Adrenal gland (tissue), 12 donors: ENCODE data around the gene NPAS3. TPM values are rescaled to one million over a fixed set of nuclear protein-coding genes. Genes with fewer than 3 reads are reported as not detected.

Experiments used
- DNase-seq, 7 donors: peaks; one replicate each; pipeline ENCODE4 v3.0.0-alpha.2; 2019 to 2020
- H3K27ac ChIP-seq, 5 donors: fragments of 200-600 bp; sonication (generic) in 4 of 5; 1 replicate in 3 of 5; 2 replicates in 2 of 5; pipeline versions ENCODE4 v1.5.1 to v1.8.0; 2016 to 2020; ENCODE audit warnings: mild to moderate bottlenecking in 1 of 5
- H3K27me3 ChIP-seq: fragments of 200-600 bp; 2 replicates; pipeline ENCODE4 v1.8.0; 2021
- H3K36me3 ChIP-seq, 2 donors: fragments of 200-600 bp; replicated peaks in 1 of 2; 1 replicate in 1 of 2; 2 replicates in 1 of 2; pipeline versions ENCODE4 v1.5.1 to v1.8.0; 2018 to 2022
- H3K4me1 ChIP-seq, 2 donors: fragments of 200-600 bp; replicated peaks in 1 of 2; 1 replicate in 1 of 2; 2 replicates in 1 of 2; pipeline versions ENCODE4 v1.5.1 to v1.8.0; 2018 to 2021
- H3K4me3 ChIP-seq, 4 donors: fragments of 200-600 bp; sonication (generic) in 3 of 4; one replicate each; pipeline ENCODE4 v1.5.1; 2016 to 2018
- H3K9me3 ChIP-seq, 3 donors: fragments of 200-600 bp; sonication (generic) in 1 of 3; replicated peaks in 1 of 3; 1 replicate in 2 of 3; 2 replicates in 1 of 3; pipeline versions ENCODE4 v1.5.1 to v1.8.0; 2016 to 2021
- POLR2A ChIP-seq, 2 donors: fragments of 450-650 bp; IDR thresholded peaks; one replicate each; pipeline ENCODE4 v1.6.1; 2017; ENCODE audit warnings: antibody characterized with exemption in 2 of 2, mild to moderate bottlenecking in 2 of 2, moderate library complexity in 1 of 2
- WGBS, 4 donors: extraction: QIAGEN DNeasy Blood & Tissue Kit in 2 of 4; methylation state at CpG; one replicate each; pipeline versions ENCODE4 v1.1.5 to v1.1.7; 2013 to 2017; 5-methylcytosine and 5-hydroxymethylcytosine counted together
- intact Hi-C, 2 donors: fragments of 100-400 bp; cut with DNase I; formaldehyde crosslinking; loops; one replicate each; pipeline versions ENCODE4 v1.14.1 to v1.15.0; 2022 to 2023
- polyA plus RNA-seq, 3 donors: library from polyadenylated mRNA; stranded (reverse); fragments of 200-250 nt in 2 of 3; fragments of 350-450 nt in 1 of 3; fragmentation: Illumina TruSeq in 1 of 3; extraction: RNeasy Lipid Tissue Mini Kit (QIAGEN cat#74804) in 1 of 3; gene quantifications; one replicate each; pipeline ENCODE4 v1.2.3, GENCODE V29; 2013 to 2014
- total RNA-seq, 9 donors: library from RNA; depleted of rRNA in 4 of 9; stranded (reverse); fragments of >200 nt in 4 of 9; fragments of 120-200 nt in 1 of 9; fragmentation: NEBNext Ultra II Directional in 1 of 9; extraction: Animal tissue kit (Norgen Biotek cat#: 25700) in 1 of 9; gene quantifications; one replicate each; pipeline versions ENCODE4 v1.1.0 to v1.2.4, GENCODE V29; 2013 to 2023
- TF ChIP-seq, protein P1 (sequence below), 6 experiments: fragments of 450-650 bp in 4 of 6; fragments of 200-600 bp in 2 of 6; sonication (generic) in 1 of 6; IDR thresholded peaks; 1 replicate in 5 of 6; 2 replicates in 1 of 6; pipeline versions ENCODE4 v1.5.1 to v1.8.0; 2016 to 2021; ENCODE audit warnings: antibody characterized with exemption in 6 of 6, mild to moderate bottlenecking in 2 of 6, moderate library complexity in 1 of 6
- donor health status: healthy with polysubstance abuse.
- donor health status: Bipolar disorder and iron deficiency.
- donor health status: DM: yes; HTN: yes; CAD: no.
- donor health status: DM: no; HTN: no; CAD: no.
- donor health status: DM: no; HTN: no; CAD: no.
- donor health status: DM: yes; HTN: yes; CAD: no.

Gene NPAS3
- total and polyA plus RNA-seq, 12 donors, result 0.36 to 7.5 (median 1.5) TPM

DNA sequence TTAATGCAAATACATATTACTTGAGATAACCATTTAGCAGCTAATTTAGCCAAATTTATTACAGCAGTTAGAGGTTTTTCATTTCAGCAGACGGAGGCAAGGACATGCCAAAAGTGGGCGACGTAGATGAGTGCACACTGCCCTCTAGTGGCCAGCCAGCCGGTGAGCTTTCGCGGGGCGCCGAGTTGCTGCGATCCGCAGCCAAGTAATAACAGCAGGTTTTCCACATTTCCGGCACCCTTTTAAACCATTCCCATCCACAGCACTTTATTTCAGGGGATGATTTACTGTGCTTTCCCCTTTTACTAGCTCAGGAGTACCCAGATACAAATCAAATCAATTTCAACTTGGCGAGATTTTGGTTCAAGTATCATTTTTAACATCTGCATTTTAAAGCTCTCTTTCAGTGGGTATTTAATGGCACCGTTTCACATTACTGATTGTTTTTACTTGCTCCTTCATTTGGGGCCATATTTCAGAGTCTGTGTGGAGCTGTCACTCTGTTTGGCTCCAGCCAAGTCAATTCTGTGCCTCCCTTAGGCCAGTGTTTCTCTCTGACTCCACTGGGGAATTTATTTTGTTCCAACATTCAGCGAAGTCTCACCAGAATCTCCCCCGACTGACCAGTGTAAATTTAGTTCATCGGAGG lies 854.2 kb downstream of the NPAS3 start:
- no peak for TF ChIP-seq POLR2A (IDR thresholded peaks at IDR 0.05)
- TF ChIP-seq, protein P1, sequence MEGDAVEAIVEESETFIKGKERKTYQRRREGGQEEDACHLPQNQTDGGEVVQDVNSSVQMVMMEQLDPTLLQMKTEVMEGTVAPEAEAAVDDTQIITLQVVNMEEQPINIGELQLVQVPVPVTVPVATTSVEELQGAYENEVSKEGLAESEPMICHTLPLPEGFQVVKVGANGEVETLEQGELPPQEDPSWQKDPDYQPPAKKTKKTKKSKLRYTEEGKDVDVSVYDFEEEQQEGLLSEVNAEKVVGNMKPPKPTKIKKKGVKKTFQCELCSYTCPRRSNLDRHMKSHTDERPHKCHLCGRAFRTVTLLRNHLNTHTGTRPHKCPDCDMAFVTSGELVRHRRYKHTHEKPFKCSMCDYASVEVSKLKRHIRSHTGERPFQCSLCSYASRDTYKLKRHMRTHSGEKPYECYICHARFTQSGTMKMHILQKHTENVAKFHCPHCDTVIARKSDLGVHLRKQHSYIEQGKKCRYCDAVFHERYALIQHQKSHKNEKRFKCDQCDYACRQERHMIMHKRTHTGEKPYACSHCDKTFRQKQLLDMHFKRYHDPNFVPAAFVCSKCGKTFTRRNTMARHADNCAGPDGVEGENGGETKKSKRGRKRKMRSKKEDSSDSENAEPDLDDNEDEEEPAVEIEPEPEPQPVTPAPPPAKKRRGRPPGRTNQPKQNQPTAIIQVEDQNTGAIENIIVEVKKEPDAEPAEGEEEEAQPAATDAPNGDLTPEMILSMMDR (IDR thresholded peaks at IDR 0.05), result peak; percentile 81 to 96 (median 88)
- 3 to 5% (median 4%) methylated on average over 16 of the region's 16 CpGs for WGBS, 4 donors
- intact Hi-C loops, result loop anchor here in 1 of 2 donors (5.0 to 10.0 kb wide), 2 partner anchors 348 to 1216 kb away; no protein-coding TSS in a partner anchor
- Histone ChIP-seq H3K4me1 (peaks cover 5 to 16% of the 10 kb centered on the region in 2 donors), H3K27me3 (no peaks in the 10 kb centered on the region), H3K4me3 (peak overlapping the region in 1 of 4 donors; percentile 12), H3K27ac (no peak overlapping the region), H3K36me3 (no peaks in the 10 kb centered on the region), H3K9me3 (no peaks in the 10 kb centered on the region)
- DNase-seq, result peak; percentile 72 to 90 (median 82)

GRCh38 chr14:33793398-33794110 lies 854.9 kb downstream of the NPAS3 start:
- intact Hi-C loops, result loop anchor here in 1 of 2 donors (5.0 to 10.0 kb wide), 2 partner anchors 349 to 1216 kb away; no protein-coding TSS in a partner anchor
- 48 to 57% (median 51%) methylated on average over 11 of the region's 11 CpGs for WGBS, 4 donors
- Histone ChIP-seq H3K27me3 (no peaks in the 10 kb centered on the region), H3K4me1 (peaks cover 5 to 16% of the 10 kb centered on the region in 2 donors), H3K27ac (no peak overlapping the region), H3K9me3 (no peaks in the 10 kb centered on the region), H3K4me3 (peak overlapping the region in 1 of 4 donors; percentile 12), H3K36me3 (no peaks in the 10 kb centered on the region)
- DNase-seq, result no peak
- TF ChIP-seq, protein P1 (IDR thresholded peaks at IDR 0.05), result no peak
- TF ChIP-seq POLR2A (IDR thresholded peaks at IDR 0.05), result no peak

- H3K4me1 ChIP-seq, result peaks cover 5 to 16% of the 10 kb centered on the region in 2 donors
- no peak for DNase-seq
- 64 to 82% (median 76%) methylated on average over 1 of the region's 1 CpG for WGBS, 4 donors
- TF ChIP-seq, protein P1 (IDR thresholded peaks at IDR 0.05), result no peak
- TF ChIP-seq POLR2A (IDR thresholded peaks at IDR 0.05), result no peak
- intact Hi-C loops, result loop anchor here in 1 of 2 donors (5.0 to 10.0 kb wide), 2 partner anchors 350 to 1218 kb away; no protein-coding TSS in a partner anchor
- no peaks in the 10 kb centered on the region for H3K9me3 ChIP-seq
- H3K27me3 ChIP-seq, result peaks cover 10% of the 10 kb centered on the region
- H3K27ac ChIP-seq, result no peak overlapping the region
- no peaks in the 10 kb centered on the region for H3K36me3 ChIP-seq
- no peak overlapping the region for H3K4me3 ChIP-seq
These were observed 856.2 kb downstream of the NPAS3 start for GRCh38 chr14:33794791-33795305.

DNA sequence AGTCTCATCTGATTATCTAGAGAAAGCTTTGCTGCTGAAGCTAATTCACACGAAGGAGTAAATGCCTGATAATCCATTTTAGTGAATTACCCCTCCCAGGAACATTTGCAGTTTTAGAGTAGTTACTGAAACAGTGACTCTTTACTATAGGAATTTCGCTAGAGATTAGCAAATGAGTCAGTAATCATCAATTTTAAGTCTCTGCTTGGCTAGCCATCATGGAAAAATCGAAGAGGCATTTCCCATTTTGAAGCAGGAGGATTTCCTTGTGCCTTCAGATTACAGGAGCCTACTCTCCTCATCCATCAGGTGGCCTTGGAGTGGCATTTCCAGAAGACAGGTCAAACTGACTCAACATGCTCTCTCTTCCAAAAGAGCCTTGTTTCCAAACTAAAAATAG lies 857.7 kb downstream of the NPAS3 start:
- WGBS, 4 donors, result 28 to 54% (median 46%) methylated on average over 3 of the region's 3 CpGs
- H3K4me1 ChIP-seq, result peaks cover 5 to 16% of the 10 kb centered on the region in 2 donors
- DNase-seq, result peak; percentile 47 to 89 (median 59)
- H3K4me3 ChIP-seq, result no peak overlapping the region
- no peaks in the 10 kb centered on the region for H3K36me3 ChIP-seq
- TF ChIP-seq POLR2A (IDR thresholded peaks at IDR 0.05), result no peak
- TF ChIP-seq, protein P1 (IDR thresholded peaks at IDR 0.05), result no peak
- peak overlapping the region in 2 of 5 donors; percentile 30 to 55 for H3K27ac ChIP-seq
- no peaks in the 10 kb centered on the region for H3K9me3 ChIP-seq
- H3K27me3 ChIP-seq, result peaks cover 25% of the 10 kb centered on the region
- intact Hi-C loops, result loop anchor here in 1 of 2 donors (10.0 kb wide), 1 partner anchor 352 kb away; no protein-coding TSS in a partner anchor
